Measurements from ENCODE around the gene ANO8.

The ANO8 gene

DNA sequence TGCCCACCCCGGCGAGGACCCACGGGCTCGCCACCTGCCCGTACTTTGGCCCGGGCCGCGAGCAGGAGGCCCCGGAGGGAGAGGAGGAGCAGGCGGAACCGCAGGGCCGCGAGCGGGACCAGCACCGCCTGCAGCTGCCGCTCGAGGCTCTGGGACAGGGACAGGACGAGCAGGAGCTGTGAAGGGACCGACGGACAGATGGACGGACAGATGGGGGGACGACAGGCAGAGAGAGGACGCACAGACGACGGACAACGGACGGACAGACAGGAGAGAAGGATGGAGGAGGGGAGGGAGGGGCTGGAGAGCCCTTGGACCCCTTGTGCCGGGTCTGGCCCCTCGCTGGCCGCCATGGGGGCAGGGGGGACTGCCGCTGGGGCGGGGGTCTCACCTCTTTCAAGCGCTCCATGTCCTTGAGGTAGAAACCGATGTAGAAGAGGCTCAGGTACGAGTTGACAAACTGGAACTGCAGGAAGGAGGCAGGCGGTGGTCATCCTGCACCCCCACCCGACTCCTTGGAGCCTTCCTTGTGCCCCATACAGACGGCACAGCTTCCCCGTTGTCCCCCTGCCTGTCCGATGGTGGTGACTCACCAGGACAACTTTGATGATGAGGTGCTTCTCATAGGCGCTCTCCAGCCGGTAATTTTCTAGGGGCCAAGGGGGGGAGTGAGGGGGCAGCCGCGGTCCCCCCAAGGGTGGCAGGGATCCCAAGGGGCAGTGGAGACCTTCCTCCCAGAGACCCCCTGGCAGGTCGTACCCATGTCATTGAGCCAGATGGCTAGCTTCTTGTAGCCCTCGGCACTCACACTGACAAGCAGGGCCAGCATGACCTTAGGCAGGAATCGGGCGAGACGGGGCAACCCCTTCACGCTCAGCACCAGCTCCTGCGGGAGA is 5.0 kb downstream of the ANO8 start:
- no peak for DNase-seq (ENCODE audit: low spot score)

GRCh38 chr19:17328517-17329365 is 5.9 kb downstream of the ANO8 start:
- no peak for DNase-seq (ENCODE audit: low spot score)

DNA sequence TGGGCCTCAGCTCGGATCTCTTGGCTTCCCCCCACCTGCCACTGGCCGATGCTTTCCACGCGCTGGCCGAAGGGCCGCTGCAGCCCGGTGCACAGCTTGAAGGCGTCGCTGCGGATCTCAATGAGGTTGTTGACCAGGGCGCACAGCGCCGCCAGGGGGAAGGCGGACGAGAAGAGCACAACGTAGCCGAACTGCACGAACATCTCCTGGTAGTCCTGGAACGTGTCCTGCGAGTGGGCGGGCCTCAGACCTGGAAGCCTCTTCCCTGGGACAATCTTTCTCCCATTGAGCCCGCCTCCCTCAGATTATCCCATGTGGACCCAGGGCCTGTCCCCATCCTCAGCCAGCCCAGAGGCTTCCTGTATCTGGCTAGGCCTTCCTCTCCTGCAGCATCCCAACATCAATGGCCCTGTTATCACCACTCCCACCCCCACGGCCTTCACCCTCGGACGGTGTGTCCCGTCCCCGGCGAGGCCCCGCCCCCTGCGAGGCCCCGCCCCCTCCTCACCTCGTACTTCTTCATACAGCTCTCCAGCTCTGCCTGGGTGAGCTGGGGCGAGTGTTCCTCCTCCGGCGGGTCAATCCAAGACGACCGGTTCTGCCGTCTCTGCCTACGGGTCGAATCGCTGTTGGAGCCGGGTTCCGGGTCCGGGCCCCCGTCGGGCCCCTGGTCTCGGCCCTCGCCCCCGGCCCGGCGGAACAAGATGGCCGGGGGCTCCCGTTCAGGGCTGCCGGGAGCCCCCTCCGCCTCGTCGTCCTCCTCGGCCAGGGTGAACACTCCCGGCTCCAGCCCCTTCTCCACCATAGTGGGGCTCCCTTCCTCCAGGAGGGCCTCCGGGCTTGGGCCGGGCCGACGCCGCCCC is 6.8 kb downstream of the ANO8 start:
- peak; percentile 37 for DNase-seq (ENCODE audit: low spot score)

- no peak for DNase-seq (ENCODE audit: low spot score)
Observed at GRCh38 chr19:17327068-17327653, 7.5 kb downstream of the ANO8 start.

DNA sequence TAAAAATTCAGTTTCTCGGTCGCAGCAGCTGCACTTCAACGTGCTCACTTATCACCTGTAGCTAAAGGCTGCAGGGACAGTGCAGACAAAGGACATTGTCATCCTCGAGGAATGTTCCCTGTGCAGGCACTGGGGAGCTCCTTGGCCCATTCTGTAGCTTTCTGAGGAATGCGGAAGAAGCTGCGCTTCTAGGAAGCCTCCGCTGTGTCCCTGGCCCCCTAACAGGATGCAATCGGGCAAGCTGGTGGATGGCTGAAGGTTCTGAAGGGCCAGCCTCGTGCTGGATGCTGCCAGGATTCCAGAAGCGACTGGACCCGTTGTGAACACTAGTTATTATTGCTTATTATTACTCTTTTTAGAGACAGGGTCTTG is 8.1 kb downstream of the ANO8 start:
- no peak for DNase-seq (ENCODE audit: low spot score)

DNA sequence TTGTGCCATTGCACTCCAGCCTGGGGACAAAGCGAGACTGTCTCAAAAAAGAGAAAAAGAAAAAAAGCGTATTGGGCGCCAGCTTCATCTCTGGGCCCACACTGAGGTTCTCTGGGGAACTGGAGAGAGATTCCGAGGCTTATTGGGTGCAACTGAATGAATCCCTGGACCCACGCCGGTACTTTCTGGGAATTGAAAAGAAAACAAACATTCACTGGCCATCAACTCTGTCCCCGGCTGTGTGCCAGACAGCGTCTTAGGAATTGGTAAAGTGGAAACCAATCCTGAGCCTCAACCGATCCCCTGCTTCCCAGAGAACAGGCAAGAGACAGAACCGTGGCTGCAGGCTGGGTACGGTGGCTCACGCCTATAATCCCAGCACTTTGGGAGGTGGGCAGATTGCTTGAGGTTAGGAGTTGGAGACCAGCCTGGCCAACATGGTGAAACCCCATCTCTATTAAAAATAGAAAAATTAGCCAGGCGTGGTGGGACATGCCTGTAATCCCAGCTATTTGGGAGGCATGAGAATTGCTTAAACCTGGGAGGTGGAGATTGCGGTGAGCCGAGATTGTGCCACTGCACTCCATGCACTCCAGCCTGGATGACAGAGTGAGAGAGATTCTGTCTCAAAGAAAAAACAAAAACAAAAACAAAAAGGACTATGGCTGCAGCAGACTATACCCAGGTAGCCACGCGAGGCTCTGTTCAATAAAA is 8.6 kb downstream of the ANO8 start:
- DNase-seq (ENCODE audit: low spot score), result no peak

- no peak for DNase-seq (ENCODE audit: low spot score)
Observed at GRCh38 chr19:17325133-17325532, 9.5 kb downstream of the ANO8 start.

DNA sequence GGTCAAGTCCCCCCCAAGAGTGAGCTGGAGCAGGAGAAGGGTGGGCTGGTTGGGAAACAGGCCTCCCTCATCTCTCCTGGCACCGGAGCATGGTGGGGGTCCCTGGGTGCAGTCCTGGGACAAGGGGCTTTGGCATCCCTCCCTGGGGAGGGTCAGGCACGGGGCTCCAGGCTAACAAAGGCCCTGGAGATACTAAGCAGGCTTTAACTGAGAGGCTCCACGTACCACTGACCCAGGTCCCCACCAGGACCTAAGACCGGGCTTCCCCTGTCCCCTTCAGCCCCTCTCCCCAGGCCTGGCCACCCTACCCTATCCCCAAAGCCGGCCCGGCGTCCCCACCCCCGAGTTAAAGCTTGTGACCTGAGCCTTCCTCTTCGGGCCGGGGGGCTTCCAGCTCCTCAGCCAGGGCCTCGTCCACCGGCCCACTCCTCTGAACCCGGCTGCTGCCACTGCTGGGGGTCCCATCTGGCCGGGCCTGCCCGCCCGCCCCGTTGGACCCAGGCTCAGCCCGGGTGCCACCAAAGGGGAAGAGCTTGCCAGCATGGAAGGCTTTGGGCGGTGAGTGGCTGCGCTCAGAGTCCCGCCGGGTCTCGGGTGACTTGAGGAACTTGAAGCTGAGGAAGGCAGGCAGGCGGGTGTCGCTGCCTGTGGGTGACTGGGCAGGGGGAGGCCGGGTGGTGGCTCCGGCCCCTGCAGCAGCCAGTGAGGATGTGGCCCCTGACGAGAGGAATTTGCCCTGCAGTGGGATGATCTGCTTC is 10.1 kb downstream of the ANO8 start:
- DNase-seq (ENCODE audit: low spot score), result no peak

- DNase-seq (ENCODE audit: low spot score), result no peak
Observed at GRCh38 chr19:17323964-17324332, 10.7 kb downstream of the ANO8 start.

DNA sequence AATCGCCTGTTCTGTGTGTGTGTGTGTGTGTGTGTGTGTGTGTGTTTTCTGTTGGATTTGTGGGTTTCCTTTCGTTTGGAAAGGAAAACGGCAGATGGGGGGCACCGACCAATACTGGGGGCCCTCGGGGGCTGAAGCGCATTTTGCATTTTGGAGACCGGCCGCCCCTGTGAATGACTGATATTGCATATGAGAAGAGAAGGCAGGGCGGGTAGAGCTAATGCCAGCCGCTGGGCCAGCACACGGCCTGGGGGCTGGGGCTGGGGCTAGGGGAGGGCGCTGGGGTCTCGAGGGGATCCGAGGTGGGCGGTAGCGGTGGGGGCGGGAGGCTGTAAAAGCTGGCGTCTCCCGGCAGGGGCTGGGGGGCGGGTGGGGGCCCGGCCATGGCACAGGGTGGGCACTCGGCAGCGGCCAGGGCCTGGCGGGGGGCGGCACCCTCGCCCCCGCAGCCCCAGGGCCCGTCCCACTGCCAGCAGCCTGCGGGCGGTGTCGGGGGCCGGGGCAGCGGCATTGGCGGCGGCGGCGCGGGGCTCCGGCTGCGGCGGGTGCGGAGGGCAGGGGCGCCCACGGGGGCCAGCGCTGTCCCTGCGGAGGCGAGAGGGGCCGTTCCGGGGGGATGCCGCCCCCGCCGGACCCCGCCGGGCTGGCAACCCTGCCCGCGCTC is 11.2 kb downstream of the ANO8 start:
- DNase-seq (ENCODE audit: low spot score), result no peak

DNA sequence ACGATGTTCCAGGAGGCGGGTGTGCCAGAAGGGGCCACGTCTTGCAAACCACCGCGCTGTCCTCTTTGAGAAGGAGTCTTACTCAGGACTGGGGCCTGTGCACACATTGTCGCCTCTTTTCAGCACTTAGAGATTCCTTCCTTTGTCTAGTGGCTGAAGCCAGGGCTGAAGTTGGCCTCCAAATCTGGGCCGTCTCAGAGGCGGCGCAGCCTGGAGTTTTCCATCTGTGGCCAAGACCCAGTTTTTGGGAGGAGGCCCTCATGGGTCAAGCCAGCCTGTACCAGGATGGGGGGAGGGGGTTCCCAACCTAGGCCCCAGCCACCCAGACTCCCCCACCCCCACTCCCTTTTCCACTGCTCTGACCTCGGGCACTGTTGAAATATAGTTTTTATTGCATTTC is 11.8 kb downstream of the ANO8 start:
- DNase-seq (ENCODE audit: low spot score), result no peak

DNA sequence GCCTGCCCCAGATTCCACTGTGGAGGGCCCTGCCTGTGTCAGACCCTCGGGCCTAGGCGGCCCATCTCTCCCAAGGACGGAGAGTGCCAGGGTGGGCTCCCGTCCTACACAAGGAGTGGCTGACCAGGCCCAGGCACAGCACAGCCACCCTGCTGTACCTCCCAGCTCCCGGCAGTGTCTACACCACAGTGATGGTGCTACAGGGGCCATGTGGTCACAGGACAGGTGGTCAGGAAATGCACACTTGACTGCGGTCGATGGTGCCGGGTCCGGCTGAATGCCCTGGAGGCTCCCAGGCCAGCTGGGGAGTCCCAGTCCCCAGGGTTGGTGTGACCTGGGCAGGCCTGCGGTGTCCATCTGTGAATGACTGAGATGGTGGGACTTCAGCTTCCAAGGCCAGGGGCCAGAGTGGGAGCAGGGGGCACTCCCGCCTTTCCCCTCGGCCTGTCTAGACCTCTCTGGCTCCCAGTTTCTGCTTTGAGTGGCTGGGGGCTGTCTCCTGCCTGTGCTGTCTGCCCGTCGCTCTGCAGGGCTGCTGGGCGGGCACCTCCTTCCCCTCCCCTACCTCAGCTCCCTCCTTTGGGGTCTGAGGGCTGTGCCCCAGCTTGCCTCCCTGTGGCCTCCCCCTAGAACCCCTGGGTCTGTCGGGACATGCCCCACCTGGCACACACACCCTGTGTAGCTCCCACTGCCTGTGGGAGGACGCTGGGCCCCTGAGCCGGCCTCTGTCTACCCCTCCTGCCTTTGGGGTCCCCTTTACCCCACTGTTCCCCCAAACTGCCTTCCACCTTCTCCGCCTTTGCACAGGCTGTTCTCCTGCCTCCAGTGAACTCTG is 12.8 kb downstream of the ANO8 start:
- DNase-seq (ENCODE audit: low spot score), result no peak

GRCh38 chr19:17320435-17320834 is 14.2 kb downstream of the ANO8 start:
- no peak for DNase-seq (ENCODE audit: low spot score)

- no peak for DNase-seq (ENCODE audit: low spot score)
Observed at GRCh38 chr19:17319473-17320238, 15.0 kb downstream of the ANO8 start.

DNA sequence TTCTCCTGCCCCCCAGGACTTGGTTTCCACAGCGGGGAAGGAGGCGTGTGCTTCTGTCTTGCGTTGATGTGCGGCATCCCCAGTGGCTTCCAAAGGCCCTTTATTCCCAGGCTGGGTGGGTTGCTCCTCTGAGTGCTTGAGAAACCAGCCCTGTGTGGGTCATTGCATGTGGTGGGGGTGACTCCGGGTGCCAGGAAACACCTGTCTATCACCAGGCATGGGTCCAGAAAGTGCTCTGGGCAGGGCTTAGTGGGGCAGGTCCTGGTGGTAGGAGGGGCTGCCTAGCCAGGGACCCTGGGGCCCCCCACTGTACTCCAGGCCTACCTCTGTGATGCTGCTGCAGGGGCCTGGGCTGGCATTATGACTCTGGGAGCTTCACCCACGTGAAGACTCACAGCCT is 15.7 kb downstream of the ANO8 start:
- DNase-seq (ENCODE audit: low spot score), result no peak

- no peak for DNase-seq (ENCODE audit: low spot score)
Observed at GRCh38 chr19:17314007-17314593, 20.6 kb downstream of the ANO8 start.

- no peak for DNase-seq (ENCODE audit: low spot score)
Observed at GRCh38 chr19:17312189-17313113, 22.2 kb downstream of the ANO8 start.
